ENCODE data around the gene SSBP2. TPM values are rescaled to one million over a fixed set of nuclear protein-coding genes. Genes with fewer than 3 reads are reported as not detected.
"Not testable (repeated sequence)": the region's sequence is repeated elsewhere in the genome, so short reads cannot be mapped to it uniquely, and the experiment has no call there.

Gene SSBP2
- total RNA-seq, 2 experiments from 2014 or later: 48.2 to 50.6 TPM

DNA sequence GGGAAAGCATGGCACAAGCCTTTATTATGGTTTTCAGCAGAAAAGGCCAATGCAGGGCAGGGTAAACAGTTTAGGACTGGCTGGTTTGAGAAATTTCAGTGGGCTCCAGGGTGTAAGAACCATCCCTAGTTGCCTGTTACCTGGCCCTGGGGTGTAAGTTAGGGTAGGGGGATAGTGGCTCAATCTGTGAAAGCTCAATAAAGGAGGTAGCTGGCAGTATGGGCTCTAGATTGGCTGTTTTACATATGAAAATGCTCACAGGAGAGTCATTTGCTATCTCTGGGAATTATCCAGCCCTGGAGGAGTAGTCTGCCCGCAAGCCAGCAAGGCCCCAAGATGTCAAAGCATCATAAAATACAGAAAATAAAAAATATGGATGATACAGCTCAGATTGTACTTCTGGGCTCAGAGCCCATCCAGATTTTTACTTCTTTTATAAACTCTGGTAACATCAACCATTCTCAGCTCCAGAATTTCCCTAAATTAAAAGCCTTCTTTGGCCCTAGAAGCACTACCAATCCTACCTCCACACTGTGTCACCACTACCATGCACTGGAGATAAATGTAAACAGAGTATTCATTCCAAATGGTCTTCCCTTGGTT lies 31.1 kb downstream of the SSBP2 start:
- H3K4me3 Mint-ChIP-seq: no peak overlapping the region
- POLR2A ChIA-PET: interaction anchor here (2.0 kb wide), 1 partner anchor 31 kb away, joined by 4 read pairs; the partner anchor contains the start of gene SSBP2

DNA sequence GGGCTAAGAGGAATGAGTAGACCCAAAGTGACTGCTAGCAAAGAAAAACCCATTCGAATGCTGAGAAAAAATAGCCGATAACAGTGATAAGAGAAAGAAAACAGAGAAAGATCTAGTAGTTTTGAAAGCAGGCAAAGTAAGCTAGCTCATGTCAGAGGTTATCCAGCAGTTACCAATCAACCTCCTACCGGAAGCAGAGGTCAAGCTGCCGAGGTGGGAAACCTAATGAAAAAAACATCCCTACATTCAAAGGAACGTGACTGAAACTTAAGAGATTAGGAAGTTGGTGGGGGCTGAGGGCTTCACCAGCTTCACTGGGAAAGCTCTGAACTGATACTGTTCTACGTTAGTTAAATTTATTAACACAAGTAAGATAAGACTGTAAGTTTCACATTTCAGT lies 32.6 kb downstream of the SSBP2 start:
- ChIA-PET POLR2A (interaction anchor here (0.8 to 2.0 kb wide), 2 partner anchors 22 to 33 kb away, joined by 3 to 4 read pairs; partner anchors contain the start of gene SSBP2), CTCF (no interaction called here)
- Mint-ChIP-seq H3K27me3 (no peaks in the 10 kb centered on the region), H3K36me3 (ENCODE audit: low read depth) (peaks cover 11% of the 10 kb centered on the region), H3K27ac (no peak overlapping the region), H3K4me3 (no peak overlapping the region), H3K9me3 (peaks cover 2% of the 10 kb centered on the region), H3K4me1 (peaks cover 53% of the 10 kb centered on the region)
- DNase-seq: no peak

More for the DNA sequence above, 31.1 kb downstream of the SSBP2 start:
- CTCF ChIA-PET: interaction anchor here (0.5 kb wide), 1 partner anchor 80 kb away, joined by 4 read pairs; no protein-coding TSS in a partner anchor
- H3K4me1 Mint-ChIP-seq: peaks cover 49% of the 10 kb centered on the region
- H3K9me3 Mint-ChIP-seq: peaks cover under 1% of the 10 kb centered on the region
- DNase-seq: no peak
- H3K27ac Mint-ChIP-seq: no peak overlapping the region
- peaks cover 2% of the 10 kb centered on the region for H3K36me3 Mint-ChIP-seq (ENCODE audit: low read depth)
- no peaks in the 10 kb centered on the region for H3K27me3 Mint-ChIP-seq

DNA sequence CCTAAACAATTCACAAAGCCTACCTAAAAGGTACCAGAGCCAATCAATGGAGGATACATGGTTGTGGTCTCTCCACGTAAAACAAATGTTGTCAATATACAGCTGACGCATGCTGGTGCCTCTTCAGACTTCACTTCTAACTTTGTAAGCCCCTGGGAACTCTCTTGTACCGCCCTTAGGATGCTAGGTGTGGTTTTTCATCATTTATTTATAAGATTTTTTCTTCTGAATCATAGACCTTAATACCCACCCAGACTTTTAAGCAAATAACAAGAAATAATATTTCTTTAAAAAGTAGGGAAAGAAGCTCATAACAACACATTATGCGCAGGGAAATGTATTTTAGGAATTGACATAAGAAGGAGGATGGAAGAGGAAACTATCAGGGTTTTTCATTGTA lies 33.0 kb downstream of the SSBP2 start:
- Mint-ChIP-seq H3K27ac (no peak overlapping the region), H3K4me3 (no peak overlapping the region), H3K36me3 (ENCODE audit: low read depth) (peaks cover 11% of the 10 kb centered on the region), H3K27me3 (no peaks in the 10 kb centered on the region), H3K9me3 (peaks cover 2% of the 10 kb centered on the region), H3K4me1 (peaks cover 53% of the 10 kb centered on the region)
- ChIA-PET POLR2A (interaction anchor here (0.8 kb wide), 1 partner anchor 22 kb away, joined by 3 read pairs; no protein-coding TSS in a partner anchor), CTCF (no interaction called here)
- DNase-seq: no peak

DNA sequence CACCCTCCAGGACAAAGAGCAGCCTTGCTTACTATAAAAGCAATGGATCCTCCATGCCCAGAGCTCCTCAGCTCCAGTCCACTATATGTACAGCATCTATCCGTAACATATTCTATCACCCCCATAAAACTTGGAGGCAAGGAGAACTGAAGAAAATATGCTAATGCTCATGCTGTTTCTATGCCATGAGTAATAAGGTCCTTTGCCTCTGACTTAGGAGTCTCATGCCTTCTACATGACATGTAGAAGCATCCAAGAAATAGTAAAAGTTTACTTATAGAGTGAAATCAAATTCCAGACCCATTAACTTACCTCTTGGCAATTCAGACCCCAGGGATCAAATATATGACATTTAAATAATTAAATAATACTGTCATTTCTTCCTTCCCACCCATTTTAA lies 33.7 kb downstream of the SSBP2 start:
- H3K36me3 Mint-ChIP-seq (ENCODE audit: low read depth): peaks cover 11% of the 10 kb centered on the region
- peaks cover 47% of the 10 kb centered on the region for H3K4me1 Mint-ChIP-seq
- peaks cover 2% of the 10 kb centered on the region for H3K9me3 Mint-ChIP-seq
- DNase-seq: no peak
- H3K4me3 Mint-ChIP-seq: no peak overlapping the region
- no peaks in the 10 kb centered on the region for H3K27me3 Mint-ChIP-seq
- ChIA-PET POLR2A (no interaction called here), CTCF (no interaction called here)
- no peak overlapping the region for H3K27ac Mint-ChIP-seq

DNA sequence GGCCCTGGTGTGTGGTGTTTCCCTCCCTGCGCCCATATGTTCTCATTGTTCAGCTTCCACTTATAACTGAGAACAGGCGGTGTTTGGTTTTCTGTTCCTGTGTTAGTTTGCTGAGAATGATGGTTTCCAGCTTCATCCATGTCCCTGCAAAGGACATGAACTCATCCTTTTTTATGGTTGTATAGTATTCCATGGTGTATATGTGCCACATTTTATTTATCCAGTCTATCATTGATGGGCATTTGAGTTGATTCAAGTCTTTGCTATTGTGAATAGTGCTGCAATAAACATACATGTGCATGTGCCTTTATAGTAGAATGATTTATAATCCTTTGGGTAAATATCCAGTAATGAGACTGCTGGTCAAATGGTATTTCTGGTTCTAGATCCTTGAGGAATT lies 36.8 kb downstream of the SSBP2 start:
- DNase-seq, H3K27me3 Mint-ChIP-seq, POLR2A ChIA-PET, H3K9me3 Mint-ChIP-seq, H3K4me3 Mint-ChIP-seq, CTCF ChIA-PET, H3K27ac Mint-ChIP-seq: not testable (repeated sequence)
- peaks cover 11% of the 10 kb centered on the region for H3K36me3 Mint-ChIP-seq (ENCODE audit: low read depth)
- peaks cover 19% of the 10 kb centered on the region for H3K4me1 Mint-ChIP-seq

DNA sequence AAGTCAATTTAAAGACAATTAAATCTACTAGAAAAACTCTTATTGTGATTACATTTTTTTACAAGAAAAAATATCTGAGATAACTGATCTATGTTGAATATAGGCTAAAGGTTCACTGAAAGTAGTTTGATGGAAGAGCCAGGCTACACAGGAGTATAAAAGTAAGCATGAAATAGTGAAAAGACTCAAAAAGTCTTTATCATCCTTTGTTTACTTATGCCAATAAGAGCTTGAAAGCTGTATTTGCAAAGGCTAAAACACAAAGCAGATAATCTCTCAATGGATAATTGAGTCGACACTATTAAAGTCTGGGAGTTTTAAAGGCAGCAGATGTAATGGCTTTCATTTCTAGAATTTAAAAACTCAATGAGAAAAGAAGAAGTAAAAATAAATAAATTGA lies 42.0 kb downstream of the SSBP2 start:
- Mint-ChIP-seq H3K36me3 (ENCODE audit: low read depth) (peaks cover 14% of the 10 kb centered on the region), H3K27ac (no peak overlapping the region), H3K27me3 (no peaks in the 10 kb centered on the region), H3K4me3 (no peak overlapping the region), H3K4me1 (no peaks in the 10 kb centered on the region), H3K9me3 (peaks cover 3% of the 10 kb centered on the region)
- ChIA-PET CTCF (no interaction called here), POLR2A (no interaction called here)
- DNase-seq: no peak

DNA sequence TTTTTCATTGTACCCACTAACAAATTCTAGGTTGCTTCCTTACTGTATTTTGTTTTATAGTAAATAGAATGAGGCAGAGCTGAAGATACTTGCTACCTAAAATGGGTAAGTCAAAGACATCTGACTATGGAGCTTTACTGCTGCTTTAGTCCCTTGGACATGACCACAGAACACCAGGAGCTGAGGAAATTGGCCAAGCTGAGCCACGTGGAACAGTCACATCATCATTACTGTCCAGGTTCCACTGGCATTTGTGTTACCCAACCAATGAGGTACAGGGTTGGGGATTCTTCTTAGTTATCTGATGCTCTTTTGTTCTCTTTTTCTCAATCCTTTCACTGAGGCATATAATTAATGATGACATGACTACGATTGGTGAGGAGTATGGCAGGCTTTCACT lies 47.1 kb downstream of the SSBP2 start:
- Mint-ChIP-seq H3K4me1 (no peaks in the 10 kb centered on the region), H3K36me3 (ENCODE audit: low read depth) (peaks cover 24% of the 10 kb centered on the region), H3K4me3 (no peak overlapping the region), H3K27ac (no peak overlapping the region), H3K9me3 (peaks cover 24% of the 10 kb centered on the region), H3K27me3 (no peaks in the 10 kb centered on the region)
- ChIA-PET POLR2A (no interaction called here), CTCF (interaction anchor here (1.7 kb wide), 1 partner anchor 8 kb away, joined by 6 read pairs; no protein-coding TSS in a partner anchor)
- DNase-seq: no peak

DNA sequence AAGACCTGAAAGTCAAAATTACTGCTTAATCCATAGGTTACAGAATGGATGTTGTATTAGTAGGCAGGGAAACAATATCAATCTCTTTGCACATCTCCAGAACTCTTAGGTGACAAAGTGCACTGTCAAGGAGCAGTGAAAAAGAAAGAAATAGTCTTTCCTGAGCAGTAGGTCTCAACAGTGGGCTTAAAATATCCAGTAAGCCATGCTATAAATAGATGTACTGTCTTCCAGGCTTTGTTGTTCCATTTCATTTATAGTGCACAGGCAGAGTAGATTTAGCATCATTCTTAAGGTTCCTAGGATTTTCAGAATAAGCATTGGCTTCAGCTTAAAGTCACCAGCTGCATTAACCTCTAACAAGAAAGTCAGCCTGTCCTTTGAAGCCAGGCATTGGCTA lies 50.7 kb downstream of the SSBP2 start:
- Mint-ChIP-seq H3K9me3 (peaks cover 24% of the 10 kb centered on the region), H3K27me3 (no peaks in the 10 kb centered on the region), H3K27ac (no peak overlapping the region), H3K4me3 (no peak overlapping the region), H3K36me3 (ENCODE audit: low read depth) (peaks cover 17% of the 10 kb centered on the region), H3K4me1 (peaks cover 6% of the 10 kb centered on the region)
- no peak for DNase-seq
- CTCF ChIA-PET: interaction anchor here (0.5 to 1.2 kb wide), 2 partner anchors 12 to 71 kb away, joined by 3 to 4 read pairs; no protein-coding TSS in a partner anchor
- POLR2A ChIA-PET: no interaction called here

DNA sequence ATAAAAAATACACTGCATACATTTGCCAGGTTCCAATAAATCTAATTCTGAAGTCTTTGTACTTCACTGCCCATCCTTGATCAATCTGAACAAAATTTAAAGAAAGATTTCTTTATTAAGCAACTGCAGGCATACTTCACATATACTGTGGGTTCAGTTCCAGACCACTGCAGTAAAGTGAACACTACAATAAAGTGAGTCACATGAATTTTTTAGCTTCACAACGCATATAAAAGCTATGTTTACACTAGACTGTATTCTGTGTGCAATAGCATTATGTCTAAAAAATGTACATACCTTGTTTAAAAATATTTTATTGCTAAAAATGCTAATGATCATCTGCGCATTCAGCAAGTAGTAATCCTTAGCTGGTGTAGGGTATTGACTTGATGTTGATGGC lies 52.1 kb downstream of the SSBP2 start:
- peaks cover 6% of the 10 kb centered on the region for H3K4me1 Mint-ChIP-seq
- H3K4me3 Mint-ChIP-seq: no peak overlapping the region
- H3K27ac Mint-ChIP-seq: no peak overlapping the region
- no peaks in the 10 kb centered on the region for H3K27me3 Mint-ChIP-seq
- peaks cover 14% of the 10 kb centered on the region for H3K36me3 Mint-ChIP-seq (ENCODE audit: low read depth)
- DNase-seq: no peak
- CTCF ChIA-PET: no interaction called here
- POLR2A ChIA-PET: no interaction called here
- peaks cover 21% of the 10 kb centered on the region for H3K9me3 Mint-ChIP-seq

DNA sequence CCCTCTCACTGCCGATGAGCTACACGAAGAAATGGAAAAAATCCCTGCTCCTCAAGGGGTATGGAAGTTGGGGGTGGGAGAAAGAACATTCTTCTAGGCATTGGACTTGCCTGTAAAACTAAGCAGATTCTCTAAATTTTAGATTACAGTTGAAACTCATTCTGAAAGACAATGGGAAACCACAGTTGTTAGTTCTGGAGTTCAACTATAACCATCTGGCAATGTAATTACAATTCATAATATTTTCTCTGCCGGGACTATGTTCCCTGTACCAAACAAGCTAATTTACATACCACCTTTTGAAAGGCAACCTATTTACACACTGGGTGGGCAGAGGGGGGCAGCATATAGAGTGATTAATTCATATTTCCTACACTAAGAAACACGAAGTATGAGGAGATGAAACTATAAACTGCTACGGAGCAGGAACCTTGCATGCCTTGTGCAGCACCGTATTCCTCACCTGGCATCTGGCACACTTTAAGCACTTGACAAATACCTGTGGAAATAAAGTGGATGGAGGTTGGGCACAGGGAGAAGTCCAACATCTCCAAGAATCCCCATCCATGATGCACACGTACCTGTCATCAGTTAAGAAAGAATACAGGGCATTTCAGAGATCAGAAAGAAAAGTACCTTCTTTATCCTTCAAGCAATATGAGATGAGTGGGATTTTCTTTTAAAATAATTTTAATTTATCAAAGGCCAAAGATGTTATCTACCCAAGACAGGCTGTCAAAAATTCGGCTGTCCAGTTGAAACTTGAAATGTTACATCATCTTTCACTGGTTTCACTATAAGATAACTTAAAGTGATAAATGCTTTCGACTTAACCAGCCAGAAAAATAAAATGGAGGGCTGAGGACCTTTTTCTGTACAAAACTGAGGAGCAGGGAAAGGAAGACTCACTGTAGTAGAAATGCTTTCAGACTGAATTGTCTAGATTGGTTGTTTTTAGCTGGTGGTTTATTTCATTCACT lies 54.2 kb downstream of the SSBP2 start:
- ChIA-PET POLR2A (no interaction called here), CTCF (no interaction called here)
- Mint-ChIP-seq H3K4me1 (peaks cover 6% of the 10 kb centered on the region), H3K27ac (no peak overlapping the region), H3K36me3 (ENCODE audit: low read depth) (peaks cover 29% of the 10 kb centered on the region), H3K27me3 (no peaks in the 10 kb centered on the region), H3K4me3 (no peak overlapping the region), H3K9me3 (peaks cover 29% of the 10 kb centered on the region)
- DNase-seq: no peak

DNA sequence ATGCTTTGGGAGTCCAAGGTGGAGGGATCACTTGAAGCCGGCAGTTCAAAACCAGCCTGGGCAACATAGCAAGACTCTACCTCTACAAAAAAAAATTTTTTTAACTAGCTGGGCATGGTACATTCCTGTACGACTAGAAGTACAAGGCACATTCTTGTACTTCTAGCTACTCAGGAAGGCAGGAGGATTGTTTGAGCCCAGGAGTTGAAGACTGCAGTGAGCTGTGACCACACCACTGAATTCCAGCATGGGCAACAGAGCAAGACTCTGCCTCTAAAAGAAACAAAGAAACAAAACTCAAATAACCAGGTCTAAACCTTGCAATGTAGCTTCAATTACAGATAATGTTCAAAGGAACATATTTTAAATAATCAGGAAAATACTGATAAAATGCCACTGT lies 56.2 kb downstream of the SSBP2 start:
- Mint-ChIP-seq H3K9me3 (peaks cover 34% of the 10 kb centered on the region), H3K4me1 (peaks cover 6% of the 10 kb centered on the region)
- CTCF ChIA-PET: no interaction called here

DNA sequence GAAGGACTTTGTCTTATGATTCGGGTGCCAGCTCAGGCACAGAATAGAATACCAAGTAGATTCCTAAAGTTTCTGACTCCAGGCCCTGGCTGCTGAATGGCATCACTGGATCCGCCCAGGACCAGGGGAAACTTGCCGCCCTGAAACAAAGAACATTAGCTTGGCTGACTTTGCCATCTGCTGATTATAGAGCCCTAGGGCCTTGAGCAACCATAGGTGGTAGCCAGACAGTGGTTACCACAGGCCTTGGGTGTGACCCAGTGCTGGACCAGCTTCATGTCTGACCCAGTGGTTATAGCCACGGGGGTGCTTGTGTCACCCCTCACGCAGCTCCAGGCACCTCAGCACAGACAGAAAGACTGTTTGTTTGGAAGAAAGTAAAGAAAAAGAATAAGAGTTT lies 62.7 kb downstream of the SSBP2 start:
- POLR2A ChIA-PET: no interaction called here
- CTCF ChIA-PET: no interaction called here
- H3K9me3 Mint-ChIP-seq: peaks cover 38% of the 10 kb centered on the region
- H3K27me3 Mint-ChIP-seq: no peaks in the 10 kb centered on the region
- DNase-seq: no peak
- no peak overlapping the region for H3K4me3 Mint-ChIP-seq
- H3K36me3 Mint-ChIP-seq (ENCODE audit: low read depth): peaks cover 53% of the 10 kb centered on the region
- no peak overlapping the region for H3K27ac Mint-ChIP-seq
- no peaks in the 10 kb centered on the region for H3K4me1 Mint-ChIP-seq

More for the DNA sequence above, 56.2 kb downstream of the SSBP2 start:
- Mint-ChIP-seq H3K27ac (no peak overlapping the region), H3K4me3 (no peak overlapping the region), H3K36me3 (ENCODE audit: low read depth) (peaks cover 38% of the 10 kb centered on the region), H3K27me3 (no peaks in the 10 kb centered on the region)
- POLR2A ChIA-PET: no interaction called here
- no peak for DNase-seq

DNA sequence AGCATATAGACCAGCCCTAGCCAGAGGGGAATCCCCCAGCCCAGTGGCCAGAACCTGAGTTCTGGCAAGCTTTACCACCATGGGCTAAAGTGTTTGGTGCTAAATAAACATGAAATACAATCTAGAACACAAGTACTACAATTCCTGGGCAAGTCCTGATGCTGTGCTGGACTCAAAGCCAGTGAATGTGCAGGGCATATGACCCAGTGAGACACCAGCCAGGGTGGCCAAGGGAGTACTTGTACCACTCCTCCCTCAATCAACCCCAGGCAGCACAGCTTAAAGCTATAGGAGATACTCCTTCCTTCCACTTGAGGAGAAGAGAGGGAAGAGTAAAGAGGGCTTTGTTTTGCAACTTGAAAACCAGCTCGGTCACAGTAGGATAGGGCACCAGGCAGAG lies 63.6 kb downstream of the SSBP2 start:
- Mint-ChIP-seq H3K27me3 (no peaks in the 10 kb centered on the region), H3K27ac (no peak overlapping the region), H3K4me3 (no peak overlapping the region), H3K9me3 (peaks cover 34% of the 10 kb centered on the region), H3K4me1 (no peaks in the 10 kb centered on the region), H3K36me3 (ENCODE audit: low read depth) (peaks cover 50% of the 10 kb centered on the region)
- POLR2A ChIA-PET: no interaction called here
- DNase-seq: no peak
- CTCF ChIA-PET: no interaction called here

Data from activated CD4-positive, alpha-beta T cell treated with anti-CD3 and anti-CD28 coated beads, Interleukin-2, amount 10 ng/mL, durations not matched to agents 7 days and 5 days (primary cell).